ENCODE measurements around the gene ACADSB. TPM values are rescaled to one million over a fixed set of nuclear protein-coding genes. Genes with fewer than 3 reads are reported as not detected.
A peak's percentile ranks its signal among the peaks of the same experiment; 100 is the strongest.

Gene ACADSB
- total and polyA plus RNA-seq, 3 donors from 2014 or later: 17.3 to 19.3 (median 19.1) TPM

DNA sequence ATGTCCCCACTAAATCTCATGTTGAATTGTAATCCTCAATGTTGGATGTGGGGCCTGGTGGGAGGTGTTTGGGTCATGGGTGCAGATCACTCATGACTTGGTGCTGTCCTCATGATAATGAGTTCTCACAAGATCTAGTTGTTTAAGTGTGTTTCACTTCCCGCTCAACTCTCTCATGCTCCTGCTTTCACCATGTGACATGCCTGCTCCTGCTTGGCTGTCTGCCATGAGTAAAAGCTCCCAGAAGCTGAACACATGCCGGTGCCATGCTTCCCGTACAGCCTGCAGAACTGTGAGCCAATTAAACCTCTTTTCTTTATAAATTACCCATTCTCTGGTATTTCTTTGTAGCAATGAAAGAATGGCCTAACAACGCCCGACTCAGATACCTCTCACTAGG, 34.8 kb upstream of the ACADSB start:
- Histone ChIP-seq H3K27ac (no peak overlapping the region), H3K9me3 (no peaks in the 10 kb centered on the region), H3K27me3 (no peaks in the 10 kb centered on the region), H3K4me3 (no peak overlapping the region), H3K4me1 (no peaks in the 10 kb centered on the region), H3K36me3 (ENCODE audit: low read depth, missing control alignments) (no peaks in the 10 kb centered on the region)
- WGBS, 2 donors: 77 to 83% methylated on average over 5 of the region's 5 CpGs
- DNase-seq: no peak
- intact Hi-C loops (cut with DNase I; ENCODE audit: low total_unique reads): no loop called here
- TF ChIP-seq, protein P1, sequence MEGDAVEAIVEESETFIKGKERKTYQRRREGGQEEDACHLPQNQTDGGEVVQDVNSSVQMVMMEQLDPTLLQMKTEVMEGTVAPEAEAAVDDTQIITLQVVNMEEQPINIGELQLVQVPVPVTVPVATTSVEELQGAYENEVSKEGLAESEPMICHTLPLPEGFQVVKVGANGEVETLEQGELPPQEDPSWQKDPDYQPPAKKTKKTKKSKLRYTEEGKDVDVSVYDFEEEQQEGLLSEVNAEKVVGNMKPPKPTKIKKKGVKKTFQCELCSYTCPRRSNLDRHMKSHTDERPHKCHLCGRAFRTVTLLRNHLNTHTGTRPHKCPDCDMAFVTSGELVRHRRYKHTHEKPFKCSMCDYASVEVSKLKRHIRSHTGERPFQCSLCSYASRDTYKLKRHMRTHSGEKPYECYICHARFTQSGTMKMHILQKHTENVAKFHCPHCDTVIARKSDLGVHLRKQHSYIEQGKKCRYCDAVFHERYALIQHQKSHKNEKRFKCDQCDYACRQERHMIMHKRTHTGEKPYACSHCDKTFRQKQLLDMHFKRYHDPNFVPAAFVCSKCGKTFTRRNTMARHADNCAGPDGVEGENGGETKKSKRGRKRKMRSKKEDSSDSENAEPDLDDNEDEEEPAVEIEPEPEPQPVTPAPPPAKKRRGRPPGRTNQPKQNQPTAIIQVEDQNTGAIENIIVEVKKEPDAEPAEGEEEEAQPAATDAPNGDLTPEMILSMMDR (IDR thresholded peaks at IDR 0.05): no peak
- no peak for TF ChIP-seq POLR2A (IDR thresholded peaks at IDR 0.05)

DNA sequence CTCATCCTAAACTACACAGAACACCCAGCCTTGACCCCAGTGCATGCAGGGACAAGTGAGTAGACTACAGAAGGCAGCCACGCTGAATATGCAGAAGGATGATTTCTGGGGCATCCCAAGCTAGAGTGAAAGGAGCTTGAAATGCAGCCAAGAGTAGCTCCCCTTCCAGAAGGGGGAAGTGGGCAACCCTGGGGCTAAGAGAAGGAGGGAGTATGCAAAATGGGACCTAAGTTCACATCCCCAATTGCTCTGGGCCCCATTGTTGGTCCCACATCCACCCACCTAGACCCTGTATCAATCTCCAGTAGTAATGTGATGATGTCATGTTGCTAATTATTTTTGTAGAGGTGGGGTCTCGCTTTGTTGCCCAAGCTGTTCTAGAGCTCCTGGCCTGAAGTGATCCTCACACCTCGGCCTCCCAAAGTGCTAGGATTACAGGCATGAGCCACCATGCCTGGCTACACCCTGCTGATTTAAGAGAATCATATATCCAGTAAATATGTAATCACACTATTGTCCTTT, 34.2 kb upstream of the ACADSB start:
- no peaks in the 10 kb centered on the region for H3K4me1 ChIP-seq
- H3K9me3 ChIP-seq: no peaks in the 10 kb centered on the region
- H3K27me3 ChIP-seq: no peaks in the 10 kb centered on the region
- no peak overlapping the region for H3K27ac ChIP-seq
- intact Hi-C loops (cut with DNase I; ENCODE audit: low total_unique reads): no loop called here
- H3K4me3 ChIP-seq: no peak overlapping the region
- 67 to 82% methylated on average over 3 of the region's 3 CpGs for WGBS, 2 donors
- H3K36me3 ChIP-seq (ENCODE audit: low read depth, missing control alignments): no peaks in the 10 kb centered on the region
- TF ChIP-seq POLR2A (IDR thresholded peaks at IDR 0.05): no peak
- TF ChIP-seq, protein P1 (IDR thresholded peaks at IDR 0.05): no peak
- no peak for DNase-seq

GRCh38 chr10:122980209-122981065, 28.4 kb upstream of the ACADSB start, which contains the start of gene PSTK:
TSS of gene PSTK (plus strand) at chr10:122980401. CDS start at chr10:122980480, 79 bp downstream.
- WGBS, 2 donors: 0 to 2% methylated on average over 24 to 50 of the region's 73 CpGs
- no peaks in the 10 kb centered on the region for H3K27me3 ChIP-seq
- no peaks in the 10 kb centered on the region for H3K4me1 ChIP-seq
- peak within 1 kb of the TSS; percentile 94 to 95 for H3K27ac ChIP-seq
- DNase-seq: peak; percentile 94
- H3K36me3 ChIP-seq (ENCODE audit: low read depth, missing control alignments): no peaks in the 10 kb centered on the region
- TF ChIP-seq POLR2A (IDR thresholded peaks at IDR 0.05): no peak
- TF ChIP-seq, protein P1 (IDR thresholded peaks at IDR 0.05): peak; percentile 84 to 97 (median 95)
- intact Hi-C loops (cut with DNase I; ENCODE audit: low total_unique reads): no loop called here
- H3K4me3 ChIP-seq: peak within 1 kb of the TSS; percentile 81 to 85
- no peaks in the 10 kb centered on the region for H3K9me3 ChIP-seq

GRCh38 chr10:122981066-122981464, 27.7 kb upstream of the ACADSB start:
- TF ChIP-seq POLR2A (IDR thresholded peaks at IDR 0.05): no peak
- TF ChIP-seq, protein P1 (IDR thresholded peaks at IDR 0.05): peak; percentile 28 to 61 (median 55)
- no peak overlapping the region for H3K27ac ChIP-seq
- intact Hi-C loops (cut with DNase I; ENCODE audit: low total_unique reads): no loop called here

More at GRCh38 chr10:122981066-122981464, 27.7 kb upstream of the ACADSB start:
- Histone ChIP-seq H3K9me3 (no peaks in the 10 kb centered on the region), H3K36me3 (ENCODE audit: low read depth, missing control alignments) (no peaks in the 10 kb centered on the region), H3K4me1 (no peaks in the 10 kb centered on the region), H3K4me3 (peak overlapping the region; percentile 81 to 85), H3K27me3 (no peaks in the 10 kb centered on the region)
- 10 to 12% methylated on average over 4 of the region's 4 CpGs for WGBS, 2 donors
- no peak for DNase-seq
